GM12878 (cell line): Measurements from ENCODE around the gene P2RX1. TPM values are rescaled to one million over a fixed set of nuclear protein-coding genes. Genes with fewer than 3 reads are reported as not detected.

ENCODE experiments used
- ATAC-seq: fragments of 200-7000 bp; cut with Tn5 transposase; 3 replicates; pipeline ENCODE4 v1.9.1; 2020; ENCODE audit warnings: mild to moderate bottlenecking, moderate library complexity
- BruUV-seq: library from RNA; stranded (reverse); fragments of 400-500 nt; replicated peaks from 2 replicates; lab custom pipeline; 2021; lab: Mats Ljungman, UMichigan
- CTCF ChIA-PET: fragments of 300-600 bp; sonication (Branson Sonifier 250); formaldehyde crosslinking; extraction: SDS; loops from one replicate; lab custom pipeline; 2021; ENCODE audit warnings: inconsistent platforms; lab: Yijun Ruan, JAX
- POLR2A ChIA-PET: fragments of 350-600 bp; formaldehyde crosslinking; extraction: SDS; loops from one replicate; lab custom pipeline; 2021; ENCODE audit warnings: inconsistent platforms; lab: Charles Lee
- RAD21 ChIA-PET: fragments of 300-600 bp; sonication (Branson Sonifier 250); formaldehyde crosslinking; loops from one replicate; lab custom pipeline; 2023; ENCODE audit warnings: antibody characterized with exemption; ENCODE audit not compliant: unreplicated experiment; lab: Charles Lee
- SMC1A ChIA-PET: fragments of 300-600 bp; sonication (Branson Sonifier 250); formaldehyde crosslinking; loops from one replicate; lab custom pipeline; 2023; ENCODE audit not compliant: unreplicated experiment, uncharacterized antibody; lab: Charles Lee
- DNase-seq: peaks from one replicate; pipeline ENCODE4 v3.0.0-alpha.2; 2011; ENCODE audit warnings: low read depth, low spot score
- FAIRE-seq: peaks from 3 replicates; lab custom pipeline; 2011; peaks lifted over from hg19 to GRCh38; lab: Jason Lieb, UNC
- H2AFZ ChIP-seq: 2 replicates; pipeline ENCODE4 v1.6.0; 2011; ENCODE audit warnings: low read depth, low read length, control low read depth; ENCODE audit not compliant: control insufficient read depth
- H3K27ac ChIP-seq: 2 replicates; pipeline ENCODE4 v1.5.1; 2011; ENCODE audit warnings: control low read depth; ENCODE audit not compliant: control insufficient read depth, insufficient read depth
- H3K27me3 ChIP-seq, 2 experiments: replicated peaks in 1 of 2; 2 replicates each; pipeline versions ENCODE4 v1.6.0 to v1.6.1; 2011; ENCODE audit warnings: low read length in 1 of 2; ENCODE audit not compliant: control insufficient read depth in 2 of 2, insufficient read depth in 2 of 2
- H3K36me3 ChIP-seq, 2 experiments: 2 replicates each; pipeline ENCODE4 v1.5.1; 2011; ENCODE audit warnings: low read length in 1 of 2; ENCODE audit not compliant: control insufficient read depth in 2 of 2, insufficient read depth in 2 of 2
- H3K4me1 ChIP-seq: 2 replicates; pipeline ENCODE4 v1.6.1; 2011; ENCODE audit warnings: mild to moderate bottlenecking, low read length, moderate library complexity, mixed read lengths; ENCODE audit not compliant: control insufficient read depth, insufficient read depth
- H3K4me2 ChIP-seq: 2 replicates; pipeline ENCODE4 v1.6.0; 2011; ENCODE audit warnings: control low read depth; ENCODE audit not compliant: control insufficient read depth, insufficient read depth
- H3K4me3 ChIP-seq: fragments of 200-600 bp; sonication (generic); 2 replicates; pipeline ENCODE4 v1.5.1; 2016
- H3K79me2 ChIP-seq: 2 replicates; pipeline ENCODE4 v1.6.0; 2011; ENCODE audit warnings: low read length; ENCODE audit not compliant: control insufficient read depth, insufficient read depth
- H3K9ac ChIP-seq: 2 replicates; pipeline ENCODE4 v1.8.0; 2011; ENCODE audit warnings: low read length, control low read depth, mixed read lengths; ENCODE audit not compliant: control insufficient read depth, insufficient read depth
- H3K9me3 ChIP-seq: replicated peaks from 3 replicates; pipeline ENCODE4 v1.5.1; 2011; ENCODE audit warnings: mild to moderate bottlenecking, low read length; ENCODE audit not compliant: control insufficient read depth, insufficient read depth
- H4K20me1 ChIP-seq: 2 replicates; pipeline ENCODE4 v1.6.0; 2011; ENCODE audit not compliant: control insufficient read depth, insufficient read depth
- BMI1 ChIP-seq: fragments of 450-650 bp; IDR thresholded peaks from 2 replicates; pipeline ENCODE4 v1.6.1; 2016; ENCODE audit warnings: mild to moderate bottlenecking, moderate library complexity, borderline replicate concordance
- CBX5 ChIP-seq: sonication (generic); IDR thresholded peaks from 2 replicates; pipeline ENCODE4 v1.6.1; 2016; ENCODE audit warnings: low read depth, moderate library complexity, mild to moderate bottlenecking, inconsistent platforms
- DPF2 ChIP-seq: fragments of 450-650 bp; IDR thresholded peaks from 2 replicates; pipeline ENCODE4 v1.6.1; 2017; ENCODE audit warnings: mild to moderate bottlenecking
- HDAC2 ChIP-seq: fragments of 200-600 bp; sonication (generic); IDR thresholded peaks from 2 replicates; pipeline ENCODE4 v1.6.1; 2017
- HDAC6 ChIP-seq: fragments of 200-600 bp; sonication (generic); IDR thresholded peaks from one replicate; pipeline ENCODE4 v1.8.0; 2017; ENCODE audit warnings: antibody characterized with exemption; ENCODE audit not compliant: unreplicated experiment
- HDGF ChIP-seq: fragments of 450-650 bp; IDR thresholded peaks from 2 replicates; pipeline ENCODE4 v1.6.1; 2016; ENCODE audit warnings: antibody characterized with exemption
- KDM1A ChIP-seq: fragments of 200-600 bp; sonication (generic); IDR thresholded peaks from 2 replicates; pipeline ENCODE4 v1.6.1; 2016; ENCODE audit warnings: borderline replicate concordance
- MEF2A ChIP-seq: IDR thresholded peaks from 2 replicates; pipeline ENCODE4 v1.6.1; 2011; ENCODE audit warnings: low read depth, mild to moderate bottlenecking, low read length, moderate library complexity; ENCODE audit not compliant: insufficient read depth
- NBN ChIP-seq: fragments of 450-650 bp; IDR thresholded peaks from 2 replicates; pipeline ENCODE4 v1.6.1; 2016
- SMARCA5 ChIP-seq: fragments of 450-650 bp; IDR thresholded peaks from 2 replicates; pipeline ENCODE4 v1.6.1; 2017; ENCODE audit warnings: mild to moderate bottlenecking
- SPI1 ChIP-seq: IDR thresholded peaks from 2 replicates; pipeline ENCODE4 v1.6.1; 2011; ENCODE audit warnings: low read depth, mild to moderate bottlenecking, low read length, moderate library complexity, borderline replicate concordance; ENCODE audit not compliant: insufficient read depth
- ZNF217 ChIP-seq: fragments of 450-650 bp; IDR thresholded peaks from 2 replicates; pipeline ENCODE4 v1.6.1; 2017; ENCODE audit warnings: antibody characterized with exemption, mild to moderate bottlenecking
- WGBS: methylation state at CpG from one replicate; pipeline ENCODE4 v1.1.6; 2016; ENCODE audit warnings: low lambda C conversion rate; ENCODE audit not compliant: insufficient replicate concordance, insufficient coverage; ENCODE audit errors: missing lambda C conversion rate; 5-methylcytosine and 5-hydroxymethylcytosine counted together
- in situ Hi-C: fragments of 300-500 bp; cut with MboI; formaldehyde crosslinking; loops from 9 replicates; pipeline ENCODE4 v1.14.3; 2018; ENCODE audit warnings: mixed read lengths
- intact Hi-C: fragments of 100-400 bp; cut with micrococcal nuclease; formaldehyde crosslinking; loops from one replicate; pipeline ENCODE4 v1.14.2; 2022; ENCODE audit not compliant: unreplicated experiment
- polyA plus RNA-seq, 11 experiments: library from polyadenylated mRNA; depleted of rRNA in 4 of 11; unstranded in 6 of 11; stranded (reverse) in 5 of 11; fragments of >200 nt; fragmentation: Nextera tagmentation in 4 of 11; fragmentation: Illumina TruSeq in 1 of 11; extraction: Ambion mirVana in 4 of 11; extraction: Trizol in 1 of 11; gene quantifications; 1 replicate in 1 of 11; 2 replicates in 10 of 11; pipeline versions ENCODE4 v1.2.1 to v1.2.3, GENCODE V29; 2011 to 2016; ENCODE audit warnings: inconsistent platforms in 2 of 11, missing spikeins in 2 of 11, low read depth in 1 of 11
- total RNA-seq, 4 experiments: library from RNA; depleted of rRNA in 3 of 4; stranded (reverse); fragments of >200 nt in 3 of 4; fragmentation: Illumina TruSeq in 1 of 4; extraction: Trizol in 1 of 4; gene quantifications; 2 replicates each; pipeline versions ENCODE4 v1.2.1 to v1.2.3, GENCODE V29; 2013 to 2021
- TF ChIP-seq, protein P1 (sequence below): IDR thresholded peaks from 2 replicates; pipeline ENCODE4 v1.6.1; 2011; ENCODE audit warnings: low read depth, low read length, improper control_type of control experiment, borderline replicate concordance
- TF ChIP-seq, protein P2 (sequence below): fragments of 450-650 bp; IDR thresholded peaks from 2 replicates; pipeline ENCODE4 v1.6.1; 2014; ENCODE audit warnings: mild to moderate bottlenecking

Gene P2RX1
- total and polyA plus RNA-seq, 10 of the 15 experiments (the other 5 are each of a cell fraction or from before 2014, with no cell fraction given) = 0.12 to 6.2 (median 3.4) TPM

DNA sequence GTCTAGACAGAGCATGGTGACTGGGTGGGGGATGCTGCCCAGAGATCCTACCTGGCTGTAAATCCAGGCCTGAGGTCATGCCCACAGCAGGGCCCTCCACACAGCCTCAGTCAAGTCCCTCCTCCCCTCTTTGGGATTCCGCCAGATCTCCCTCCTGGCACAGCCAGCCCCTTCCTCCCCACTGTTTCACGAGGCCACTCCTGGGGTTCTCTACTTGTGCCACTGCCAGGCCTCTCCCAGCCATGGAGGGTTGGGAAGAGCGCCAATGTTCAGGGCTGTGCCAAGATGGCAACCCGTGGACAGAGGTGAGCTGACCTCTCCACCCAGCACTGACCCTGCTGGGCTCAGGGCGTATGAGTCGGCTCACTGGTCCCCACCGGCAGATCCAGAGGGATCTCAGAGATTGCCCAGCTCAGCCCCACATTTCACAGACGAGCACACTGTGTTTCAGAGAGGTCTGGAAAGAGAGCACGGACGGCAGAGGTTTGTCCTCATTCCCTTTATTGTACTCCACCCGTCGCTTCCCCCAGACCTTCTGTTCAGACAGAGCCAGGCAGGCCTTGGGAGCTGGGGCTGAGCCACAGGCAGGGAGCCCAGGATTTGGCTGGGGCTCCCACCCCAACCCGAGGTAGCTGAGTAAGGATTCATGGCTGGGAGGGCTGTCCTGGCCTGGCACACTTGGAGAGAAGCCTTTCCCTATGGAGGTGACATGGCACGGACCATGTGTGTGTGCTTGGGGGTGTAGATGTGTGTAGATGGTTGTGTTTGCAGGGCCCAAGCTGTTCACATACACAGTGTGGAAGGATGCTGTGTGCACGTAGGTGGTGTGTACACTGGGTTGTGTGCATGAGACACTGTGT, 19.9 kb downstream of the P2RX1 start:
- 50% methylated on average over 15 of the region's 15 CpGs for WGBS
- Histone ChIP-seq H3K9me3 (no peaks in the 10 kb centered on the region), H3K79me2 (no peaks in the 10 kb centered on the region), H3K4me3 (no peak overlapping the region), H3K27me3 (no peaks in the 10 kb centered on the region), H3K27ac (no peak overlapping the region), H3K36me3 (no peaks in the 10 kb centered on the region), H3K4me2 (no peak overlapping the region), H3K4me1 (peaks cover 3% of the 10 kb centered on the region), H2AFZ (no peak overlapping the region), H3K9ac (no peak overlapping the region), H4K20me1 (no peaks in the 10 kb centered on the region)
- no peak for DNase-seq
- ChIA-PET POLR2A (interaction anchor here (0.7 kb wide), 1 partner anchor 15 kb away, joined by 5 read pairs; no protein-coding TSS in a partner anchor), RAD21 (interaction anchor here (0.6 kb wide), 1 partner anchor 185 kb away, joined by 5 read pairs; no protein-coding TSS in a partner anchor), SMC1A (no interaction called here), CTCF (interaction anchor here (0.9 to 1.5 kb wide), 3 partner anchors 17 to 139 kb away, joined by 3 to 5 read pairs (median 5); partner anchors contain the start of gene NCBP3)
- in situ Hi-C loops = no loop called here
- intact Hi-C loops = no loop called here
- no peak for ATAC-seq
- no peak for FAIRE-seq
- TF ChIP-seq HDAC6 (no peak), NBN (no peak), BMI1 (no peak), SPI1 (no peak), HDAC2 (no peak), MEF2A (no peak), HDGF (no peak), CBX5 (no peak), ZNF217 (no peak), KDM1A (no peak), SMARCA5 (no peak), DPF2 (no peak)
- TF ChIP-seq, protein P1, sequence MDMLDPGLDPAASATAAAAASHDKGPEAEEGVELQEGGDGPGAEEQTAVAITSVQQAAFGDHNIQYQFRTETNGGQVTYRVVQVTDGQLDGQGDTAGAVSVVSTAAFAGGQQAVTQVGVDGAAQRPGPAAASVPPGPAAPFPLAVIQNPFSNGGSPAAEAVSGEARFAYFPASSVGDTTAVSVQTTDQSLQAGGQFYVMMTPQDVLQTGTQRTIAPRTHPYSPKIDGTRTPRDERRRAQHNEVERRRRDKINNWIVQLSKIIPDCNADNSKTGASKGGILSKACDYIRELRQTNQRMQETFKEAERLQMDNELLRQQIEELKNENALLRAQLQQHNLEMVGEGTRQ = no peak
- TF ChIP-seq, protein P2, sequence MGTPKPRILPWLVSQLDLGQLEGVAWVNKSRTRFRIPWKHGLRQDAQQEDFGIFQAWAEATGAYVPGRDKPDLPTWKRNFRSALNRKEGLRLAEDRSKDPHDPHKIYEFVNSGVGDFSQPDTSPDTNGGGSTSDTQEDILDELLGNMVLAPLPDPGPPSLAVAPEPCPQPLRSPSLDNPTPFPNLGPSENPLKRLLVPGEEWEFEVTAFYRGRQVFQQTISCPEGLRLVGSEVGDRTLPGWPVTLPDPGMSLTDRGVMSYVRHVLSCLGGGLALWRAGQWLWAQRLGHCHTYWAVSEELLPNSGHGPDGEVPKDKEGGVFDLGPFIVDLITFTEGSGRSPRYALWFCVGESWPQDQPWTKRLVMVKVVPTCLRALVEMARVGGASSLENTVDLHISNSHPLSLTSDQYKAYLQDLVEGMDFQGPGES = no peak
- BruUV-seq = no TSS peak
